ENCODE measurements around the gene CPVL. TPM values are rescaled to one million over a fixed set of nuclear protein-coding genes. Genes with fewer than 3 reads are reported as not detected.

Gene CPVL
- total RNA-seq, 1 experiment from 2014 or later, result 26.9 TPM

GRCh38 chr7:29192323-29192722 lies 46.0 kb upstream of the CPVL start:
- DNase-seq, result no peak
- Mint-ChIP-seq H3K27ac (no peak overlapping the region), H3K4me1 (peaks cover 40 to 52% of the 10 kb centered on the region in 2 experiments), H3K27me3 (ENCODE audit: low read depth) (peaks cover 76% of the 10 kb centered on the region), H3K36me3 (ENCODE audit: insufficient read depth in 1 of 3, low read depth in 3 of 3) (no peaks in the 10 kb centered on the region), H3K9me3 (no peaks in the 10 kb centered on the region), H3K4me3 (no peak overlapping the region)
- Histone ChIP-seq H3K27ac (ENCODE audit: insufficient read length, low read depth, low read length) (no peak overlapping the region), H3K79me2 (ENCODE audit: insufficient read depth, low read length) (no peaks in the 10 kb centered on the region), H3K14ac (ENCODE audit: insufficient read depth, low read length) (no peak overlapping the region), H3K23ac (ENCODE audit: insufficient read length, low read depth, low read length) (no peak overlapping the region), H3K4me1 (ENCODE audit: insufficient read depth, low read length) (peaks cover 6% of the 10 kb centered on the region), H3K27me3 (ENCODE audit: insufficient read depth, low read length) (peaks cover 29% of the 10 kb centered on the region; the same call in 1 of the 2 replicates), H4K8ac (replicated peaks; ENCODE audit: insufficient read length, low read depth, low read length) (no peak overlapping the region), H3T11ph (ENCODE audit: low read length) (no peak overlapping the region), H3K56ac (ENCODE audit: insufficient read length, low read depth, low read length) (no peak overlapping the region), H3K4ac (ENCODE audit: low read depth, low read length) (no peak overlapping the region), H2BK120ac (ENCODE audit: low read depth, low read length, poor library complexity, severe bottlenecking) (no peak overlapping the region), H3K4me2 (ENCODE audit: insufficient read depth, insufficient read length, low read length) (no peak overlapping the region), H2AFZ (ENCODE audit: low read length) (no peak overlapping the region), H3K9ac (ENCODE audit: extremely low read depth, insufficient read length, low read length) (no peak overlapping the region), H3K23me2 (ENCODE audit: insufficient read length, low read depth, low read length, poor library complexity, severe bottlenecking) (peaks cover 18% of the 10 kb centered on the region), H2BK5ac (ENCODE audit: insufficient read length, low read length) (no peak overlapping the region), H3K18ac (ENCODE audit: insufficient read length, low read depth, low read length) (no peak overlapping the region), H2AK5ac (ENCODE audit: insufficient read length, low read length) (no peak overlapping the region), H2BK20ac (ENCODE audit: low read depth, low read length, poor library complexity, severe bottlenecking) (no peak overlapping the region), H3K9me3 (ENCODE audit: control insufficient read depth, low read depth, low read length) (no peaks in the 10 kb centered on the region), H4K5ac (ENCODE audit: insufficient read length, low read depth, low read length) (no peak overlapping the region), H2BK15ac (ENCODE audit: low read depth, low read length) (no peak overlapping the region), H4K91ac (ENCODE audit: insufficient read length, low read depth, low read length) (no peak overlapping the region), H2BK12ac (ENCODE audit: insufficient read length, low read depth, low read length) (no peak overlapping the region), H3K79me1 (ENCODE audit: insufficient read depth, low read depth, low read length, poor library complexity, severe bottlenecking) (no peaks in the 10 kb centered on the region), H4K20me1 (ENCODE audit: control insufficient read depth, insufficient read depth, insufficient read length) (no peaks in the 10 kb centered on the region)
- TF ChIP-seq CTCF (conservative IDR thresholded peaks at IDR 0.05), result no peak
- no CpG with 5 or more reads among the region's 1 CpG for WGBS (ENCODE audit: extremely low coverage, insufficient read length, low lambda C conversion rate)

All from H9 (cell line).